Activated CD4-positive, alpha-beta T cell treated with anti-CD3 and anti-CD28 coated beads, Interleukin-2, amount 50 U/mL, for 16 hours (primary cell): Measurements from ENCODE around the gene MKRN2.
"Not testable (repeated sequence)": the region's sequence is repeated elsewhere in the genome, so short reads cannot be mapped to it uniquely, and the experiment has no call there.

Experiments used
- DNase-seq: peaks from one replicate; pipeline ENCODE4 v3.0.0-alpha.2; 2020

MKRN2 gene

GRCh38 chr3:12556690-12557472 is at the start of gene MKRN2:
MKRN2 (plus strand) TSS chr3:12557087; CDS start chr3:12557151, 64 bp downstream.
- peak; percentile 89 for DNase-seq

- no peak for DNase-seq
Measured at GRCh38 chr3:12507591-12508281, 49.2 kb upstream of the MKRN2 start.

- DNase-seq = no peak
Measured at GRCh38 chr3:12508291-12508700, 48.6 kb upstream of the MKRN2 start.

- no peak for DNase-seq
Measured at GRCh38 chr3:12509466-12509865, 47.4 kb upstream of the MKRN2 start.

GRCh38 chr3:12512534-12513118 is 44.3 kb upstream of the MKRN2 start:
- no peak for DNase-seq

GRCh38 chr3:12513694-12514446 is 43.0 kb upstream of the MKRN2 start:
- no peak for DNase-seq

GRCh38 chr3:12515631-12516030 is 41.3 kb upstream of the MKRN2 start:
- DNase-seq = no peak

- DNase-seq = no peak
Measured at GRCh38 chr3:12516873-12517272, 40.0 kb upstream of the MKRN2 start.

- DNase-seq = no peak
Measured at GRCh38 chr3:12518261-12519028, 38.4 kb upstream of the MKRN2 start.

- DNase-seq = no peak
Measured at GRCh38 chr3:12521010-12521409, 35.9 kb upstream of the MKRN2 start.

- DNase-seq = no peak
Measured at GRCh38 chr3:12522721-12523120, 34.2 kb upstream of the MKRN2 start.

GRCh38 chr3:12527757-12528143 is 29.1 kb upstream of the MKRN2 start:
- DNase-seq = no peak

GRCh38 chr3:12532182-12532581 is 24.7 kb upstream of the MKRN2 start:
- DNase-seq = no peak

- DNase-seq = no peak
Measured at GRCh38 chr3:12536423-12536822, 20.5 kb upstream of the MKRN2 start.

GRCh38 chr3:12541625-12542024 is 15.3 kb upstream of the MKRN2 start:
- no peak for DNase-seq

GRCh38 chr3:12543497-12543896 is 13.4 kb upstream of the MKRN2 start:
- DNase-seq = not testable (repeated sequence)

- DNase-seq = no peak
Measured at GRCh38 chr3:12544652-12545472, 12.0 kb upstream of the MKRN2 start.

- no peak for DNase-seq
Measured at GRCh38 chr3:12545473-12545791, 11.5 kb upstream of the MKRN2 start, which contains the start of gene MKRN2OS. MKRN2OS (minus strand) TSS chr3:12545499; CDS start chr3:12545464, 35 bp downstream.

GRCh38 chr3:12549971-12550760 is 6.7 kb upstream of the MKRN2 start:
- no peak for DNase-seq

- DNase-seq = no peak
Measured at GRCh38 chr3:12553921-12554391, 2.9 kb upstream of the MKRN2 start.

GRCh38 chr3:12556314-12556689 is 585 bp upstream of the MKRN2 start:
- DNase-seq = no peak
